Stimulated activated CD4-positive, alpha-beta T cell treated with anti-CD3 and anti-CD28 coated beads, Interleukin-2, amount 100 ng/mL, for 24 hours (primary cell): ENCODE measurements around the gene SDF4.
"Not testable (repeated sequence)": the region's sequence is repeated elsewhere in the genome, so short reads cannot be mapped to it uniquely, and the experiment has no call there.

Experiments
- DNase-seq, 2 donors: peaks; one replicate each; pipeline ENCODE4 v3.0.0-alpha.2; 2020

Gene SDF4

DNA sequence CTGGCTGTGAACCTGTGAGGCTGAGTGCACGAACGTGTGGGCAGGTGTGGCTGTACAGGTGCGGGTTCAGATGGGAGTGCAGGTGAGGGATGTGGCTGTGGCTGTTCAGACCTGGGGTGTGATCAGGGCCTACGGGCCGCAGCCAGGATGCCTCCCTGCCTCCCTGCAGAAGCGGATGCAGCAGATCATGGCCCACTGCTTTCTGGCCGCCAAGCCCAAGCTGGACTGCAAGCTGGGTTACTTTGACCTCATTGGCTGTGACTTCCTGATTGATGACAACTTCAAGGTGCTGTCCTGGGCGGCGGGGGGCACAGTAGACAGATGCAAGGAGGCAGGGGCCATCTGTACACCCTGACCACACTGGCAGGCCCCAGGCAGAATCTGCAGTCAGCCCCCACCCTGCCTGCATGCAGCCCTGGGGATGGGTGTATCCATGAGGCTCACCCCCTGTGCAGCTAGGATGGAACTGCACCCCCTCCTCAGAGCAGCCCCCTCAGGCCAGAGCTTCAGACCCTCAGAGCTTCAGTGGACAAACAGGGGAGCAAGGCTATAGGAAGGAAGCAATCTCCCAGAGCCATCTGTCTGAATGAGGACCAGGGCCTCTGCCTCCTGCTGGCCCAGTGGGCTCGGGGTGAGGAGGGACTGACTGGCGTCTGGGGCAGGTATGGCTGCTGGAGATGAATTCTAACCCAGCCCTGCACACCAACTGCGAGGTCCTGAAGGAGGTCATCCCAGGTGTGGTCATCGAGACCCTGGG, 35.2 kb downstream of the SDF4 start:
- no peak for DNase-seq

DNA sequence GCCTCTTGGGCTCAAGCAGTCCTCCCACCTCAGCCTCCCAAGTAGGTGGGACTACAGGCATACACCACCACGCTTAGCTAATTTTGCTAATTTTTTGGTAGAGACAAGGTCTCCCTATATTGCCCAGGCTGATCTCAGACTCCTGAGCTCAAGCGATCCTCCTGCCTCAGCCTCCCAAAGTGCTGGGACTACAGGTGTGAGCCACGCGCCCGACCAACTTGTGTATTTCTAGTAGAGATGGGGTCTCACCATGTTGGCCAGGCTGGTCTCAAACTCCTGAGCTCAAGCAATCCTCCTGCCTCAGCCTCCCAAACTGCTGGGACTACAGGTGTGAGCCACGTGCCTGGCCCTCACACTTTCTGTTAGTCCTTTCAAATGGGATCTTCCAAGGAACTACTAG, 36.1 kb downstream of the SDF4 start:
- DNase-seq = not testable (repeated sequence)

DNA sequence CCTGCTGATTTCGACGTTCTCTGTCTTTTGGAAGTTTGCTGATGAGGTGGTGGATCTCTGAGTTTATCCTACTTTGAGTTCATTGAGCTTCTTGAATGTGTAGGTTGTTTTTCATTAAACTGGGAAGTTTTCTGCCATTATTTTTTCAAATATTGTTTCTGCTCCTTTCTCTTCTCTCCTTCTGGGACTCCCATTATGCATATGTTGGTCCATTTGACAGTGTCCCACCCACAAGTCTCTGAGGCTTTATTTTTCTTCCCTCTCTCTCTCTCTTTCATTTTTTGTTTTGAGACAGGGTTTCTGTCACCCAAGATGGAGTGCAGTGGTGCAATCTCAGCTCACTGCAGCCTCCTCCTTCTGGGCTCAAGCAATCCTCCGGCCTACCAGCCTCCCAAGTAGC, 37.1 kb downstream of the SDF4 start:
- DNase-seq = no peak

- no peak for DNase-seq
Measured at GRCh38 chr1:1191734-1192133, 40.1 kb downstream of the SDF4 start.

- no peak for DNase-seq
Measured at GRCh38 chr1:1189111-1189510, 42.7 kb downstream of the SDF4 start.

- DNase-seq = no peak
Measured at GRCh38 chr1:1187938-1188337, 43.9 kb downstream of the SDF4 start.

- DNase-seq = no peak
Measured at GRCh38 chr1:1185101-1185765, 46.6 kb downstream of the SDF4 start.

GRCh38 chr1:1183833-1184775, 47.7 kb downstream of the SDF4 start:
- no peak for DNase-seq

GRCh38 chr1:1183221-1183747, 48.5 kb downstream of the SDF4 start:
- DNase-seq = no peak

DNA sequence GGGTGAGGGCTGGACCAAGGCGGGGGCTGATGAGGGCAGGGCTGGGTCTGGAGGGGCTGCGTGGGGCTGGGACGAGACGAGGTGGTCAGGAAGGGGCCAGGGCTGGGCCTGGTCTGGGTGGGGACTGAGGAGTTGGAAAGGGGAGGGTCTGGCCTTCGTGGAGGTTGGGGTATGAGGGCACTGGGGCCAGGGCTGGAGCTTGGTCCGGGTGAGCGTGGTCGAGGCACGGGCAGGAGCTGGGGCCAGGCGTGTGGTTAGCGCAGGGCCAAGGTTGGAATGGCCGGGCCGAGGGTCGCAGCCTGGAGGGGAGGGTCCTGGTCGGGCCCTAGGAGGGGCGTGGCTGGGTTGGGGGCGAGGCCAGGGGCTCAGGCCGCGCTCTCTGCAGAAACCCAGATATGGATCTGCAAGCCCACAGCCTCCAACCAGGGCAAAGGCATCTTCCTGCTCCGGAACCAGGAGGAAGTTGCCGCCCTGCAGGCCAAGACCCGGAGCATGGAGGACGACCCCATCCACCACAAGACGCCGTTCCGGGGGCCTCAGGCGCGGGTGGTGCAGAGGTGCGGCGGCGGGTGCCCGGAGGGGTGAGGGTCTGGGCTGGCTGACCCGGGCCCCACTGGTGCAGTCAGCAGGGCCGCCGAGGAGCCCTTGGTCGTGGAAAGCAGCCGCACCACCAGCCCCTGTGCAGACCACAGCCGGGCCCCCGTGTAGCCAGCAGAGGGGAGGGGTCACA, 49.1 kb downstream of the SDF4 start:
- no peak for DNase-seq

DNA sequence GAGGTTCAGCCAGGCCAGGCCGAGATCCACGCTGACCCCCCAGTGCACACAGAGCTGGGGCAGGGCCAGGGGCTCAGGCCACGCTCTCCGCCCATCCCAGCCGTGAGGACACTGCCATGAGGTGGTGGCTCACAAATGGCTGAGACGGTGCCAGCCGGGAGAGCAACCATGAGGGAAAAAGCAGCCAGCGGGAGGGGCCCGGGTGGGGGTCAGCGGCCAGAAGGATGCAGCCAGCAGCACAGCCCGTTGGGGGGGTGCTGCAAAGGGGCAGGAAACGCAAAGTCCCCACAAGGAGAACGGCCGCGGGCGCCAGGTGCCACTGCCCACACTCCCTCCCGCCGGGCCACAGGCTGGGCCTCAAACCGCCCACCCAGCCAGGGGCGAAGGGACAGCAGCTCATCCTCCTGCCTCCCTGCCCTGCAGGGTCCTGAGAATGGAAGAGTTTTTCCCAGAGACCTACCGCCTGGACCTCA, 49.8 kb downstream of the SDF4 start:
- no peak for DNase-seq

DNA sequence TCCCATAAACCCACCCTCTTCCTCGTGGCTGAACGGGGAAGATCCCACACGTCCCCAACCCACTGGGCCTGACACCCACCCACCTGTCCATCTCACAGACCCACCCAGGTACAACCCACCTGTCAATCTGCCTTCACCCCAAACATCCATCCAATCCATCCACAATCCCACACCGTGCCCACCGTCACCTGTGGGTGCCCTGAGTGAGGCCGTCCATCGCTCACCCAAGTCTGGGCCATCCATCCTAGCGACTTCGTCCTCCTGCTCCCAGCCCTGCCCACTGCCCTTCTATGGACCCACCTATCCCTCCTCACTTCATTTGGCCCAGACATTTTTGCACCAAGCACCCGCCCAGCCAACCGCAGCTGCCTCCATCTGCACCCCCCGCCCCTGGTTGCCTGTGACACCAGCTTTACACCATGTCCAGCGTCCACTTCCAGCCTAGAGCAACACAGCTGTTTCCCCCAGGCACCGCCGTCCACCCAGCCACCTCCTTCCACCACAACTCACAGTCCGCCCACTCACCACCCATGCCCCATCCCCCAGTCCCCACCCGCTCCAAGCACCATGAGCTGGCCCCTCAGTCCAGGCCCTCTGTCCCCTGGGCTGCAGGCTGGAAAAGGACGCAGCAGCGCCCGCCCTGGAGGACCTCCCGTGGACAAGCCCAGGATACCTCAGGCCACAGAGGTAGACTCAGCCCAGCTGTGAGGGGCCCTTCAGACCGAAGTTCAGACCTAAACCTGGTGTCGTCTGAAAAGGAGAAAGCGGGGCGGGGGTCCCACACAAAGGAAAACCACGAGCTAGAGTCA, 50.5 kb downstream of the SDF4 start:
- no peak for DNase-seq

DNA sequence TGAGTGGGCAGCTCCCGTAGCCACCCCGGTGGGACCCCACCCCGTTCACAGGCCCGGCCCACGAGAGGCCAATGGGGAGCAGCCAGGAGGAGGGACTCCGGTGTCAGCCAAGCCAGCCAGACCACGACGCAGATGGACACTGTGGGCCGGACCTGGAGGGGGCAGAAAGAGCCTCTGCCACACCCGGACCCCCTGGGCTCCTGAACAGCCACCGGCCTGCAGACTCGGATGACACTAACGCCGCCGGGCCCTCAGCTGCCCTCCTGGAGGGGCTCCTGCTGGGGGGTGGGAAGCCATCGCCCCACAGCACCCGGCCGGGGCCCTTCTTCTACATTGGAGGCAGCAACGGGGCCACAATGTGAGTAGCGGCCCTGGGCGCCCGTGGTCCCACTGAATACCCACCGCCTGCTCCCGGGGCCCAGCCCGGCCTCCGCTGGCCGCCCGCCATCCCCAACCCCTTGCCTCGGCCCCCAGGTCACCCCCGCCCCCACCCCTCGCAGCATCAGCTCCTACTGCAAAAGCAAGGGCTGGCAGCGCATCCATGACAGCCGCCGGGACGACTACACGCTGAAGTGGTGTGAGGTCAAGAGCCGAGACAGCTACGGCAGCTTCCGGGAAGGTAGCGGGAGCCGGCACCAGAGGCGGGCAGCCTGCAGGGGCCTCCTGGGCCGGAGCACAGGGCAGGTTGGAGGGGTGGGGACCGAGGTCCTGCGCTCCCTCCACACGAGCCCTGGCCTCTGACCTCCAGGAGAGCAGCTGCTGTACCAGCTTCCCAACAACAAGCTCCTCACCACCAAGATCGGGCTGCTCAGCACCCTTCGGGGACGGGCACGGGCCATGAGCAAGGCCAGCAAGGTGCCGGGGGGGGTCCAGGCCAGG, 51.6 kb downstream of the SDF4 start:
- DNase-seq = no peak

- no peak for DNase-seq
Measured at GRCh38 chr1:1179346-1179982, 52.3 kb downstream of the SDF4 start.

DNA sequence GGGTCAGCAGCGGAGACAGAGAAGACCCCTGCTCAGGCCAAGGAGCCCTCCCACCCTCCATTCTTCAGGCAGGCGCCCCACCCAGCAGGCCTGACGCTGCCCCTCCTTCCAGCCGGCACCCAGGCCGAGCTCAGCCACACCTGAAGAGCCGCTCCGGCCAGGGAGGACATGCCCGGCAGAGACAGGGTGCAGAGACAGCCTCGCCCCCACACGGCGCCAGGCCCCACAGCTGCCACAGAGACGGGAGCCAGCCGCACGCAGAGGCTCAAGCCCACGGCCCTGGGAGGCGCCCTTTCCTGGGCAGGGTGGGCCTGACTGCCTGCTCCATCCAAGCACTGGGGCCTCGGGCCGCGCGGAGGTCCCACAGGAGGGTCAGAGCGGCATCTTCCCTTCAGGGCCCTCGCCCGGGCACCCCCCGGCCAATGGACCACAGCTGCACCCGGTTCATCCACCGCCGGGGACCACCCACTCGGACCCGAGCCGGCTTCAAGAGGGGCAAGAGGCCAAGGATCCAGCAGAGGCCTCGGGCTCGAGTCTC, 52.9 kb downstream of the SDF4 start:
- DNase-seq = no peak

GRCh38 chr1:1177452-1178206, 54.2 kb downstream of the SDF4 start:
- DNase-seq = no peak

DNA sequence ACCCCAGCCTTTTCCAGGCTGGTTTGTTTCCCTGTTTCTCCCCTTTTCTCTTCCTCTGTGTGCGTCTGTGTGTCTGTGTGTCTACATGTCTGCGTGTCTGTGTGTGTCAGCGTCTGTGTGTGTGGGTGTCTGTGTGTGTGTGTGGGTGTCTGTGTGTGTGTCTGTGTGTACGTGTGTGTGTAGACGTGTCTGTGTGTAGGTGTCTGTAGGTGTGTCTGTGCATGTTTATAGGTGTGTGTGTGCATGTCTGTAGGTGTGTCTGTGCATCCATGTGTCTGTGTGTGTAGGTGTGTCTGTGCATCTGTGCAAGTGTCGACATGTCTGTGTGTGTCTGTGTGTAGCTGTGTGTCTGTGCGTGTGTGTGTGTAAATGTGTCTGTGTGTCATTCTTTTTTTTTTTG, 54.9 kb downstream of the SDF4 start:
- no peak for DNase-seq

DNA sequence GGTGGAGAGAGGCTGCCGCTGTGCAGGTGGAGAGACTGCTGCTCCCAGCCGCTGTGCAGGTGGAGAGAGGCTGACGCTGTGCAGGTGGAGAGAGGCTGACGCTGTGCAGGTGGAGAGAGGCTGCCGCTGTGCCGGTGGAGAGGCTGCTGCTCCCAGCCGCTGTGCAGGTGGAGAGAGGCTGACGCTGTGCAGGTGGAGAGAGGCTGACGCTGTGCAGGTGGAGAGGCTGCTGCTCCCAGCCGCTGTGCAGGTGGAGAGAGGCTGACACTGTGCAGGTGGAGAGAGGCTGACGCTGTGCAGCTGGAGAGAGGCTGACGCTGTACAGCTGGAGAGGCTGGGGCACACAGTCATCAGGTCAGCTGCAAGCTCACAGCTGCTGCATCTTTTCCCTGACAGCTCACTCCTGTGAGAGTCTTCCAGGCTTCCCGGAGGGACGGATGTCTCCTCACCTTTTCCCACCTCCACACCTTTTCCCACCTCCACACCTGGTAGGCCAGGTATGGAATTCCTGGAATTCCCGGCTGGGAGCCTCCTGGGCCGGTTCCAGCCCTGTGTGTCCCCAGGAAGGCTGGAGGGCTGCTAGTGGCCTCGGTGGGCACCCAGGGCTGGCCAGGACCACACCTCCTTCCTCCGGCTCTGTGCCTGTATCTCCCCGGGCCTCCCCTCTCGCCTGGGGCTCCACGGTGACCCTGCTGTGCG, 55.6 kb downstream of the SDF4 start:
- DNase-seq = not testable (repeated sequence)
